ENCODE results near the gene TGFBR2.

Gene TGFBR2

GRCh38 chr3:30698549-30698948 is 92.1 kb downstream of the TGFBR2 start:
- H3K36me3 ChIP-seq (ENCODE audit: control insufficient read depth, insufficient read depth, low read length) = no peaks in the 10 kb centered on the region
- no peak overlapping the region for H3K9ac ChIP-seq (ENCODE audit: low read length)
- H3K27me3 ChIP-seq (ENCODE audit: control insufficient read depth, insufficient read depth, low read length) = no peaks in the 10 kb centered on the region
- peaks cover 13% of the 10 kb centered on the region for H3K4me1 ChIP-seq (ENCODE audit: control insufficient read depth, insufficient read depth, low read length)
- no peaks in the 10 kb centered on the region for H3K9me3 ChIP-seq (ENCODE audit: control insufficient read depth, low read length)
- no peak overlapping the region for H3K4me3 ChIP-seq (ENCODE audit: low read length)

DNA sequence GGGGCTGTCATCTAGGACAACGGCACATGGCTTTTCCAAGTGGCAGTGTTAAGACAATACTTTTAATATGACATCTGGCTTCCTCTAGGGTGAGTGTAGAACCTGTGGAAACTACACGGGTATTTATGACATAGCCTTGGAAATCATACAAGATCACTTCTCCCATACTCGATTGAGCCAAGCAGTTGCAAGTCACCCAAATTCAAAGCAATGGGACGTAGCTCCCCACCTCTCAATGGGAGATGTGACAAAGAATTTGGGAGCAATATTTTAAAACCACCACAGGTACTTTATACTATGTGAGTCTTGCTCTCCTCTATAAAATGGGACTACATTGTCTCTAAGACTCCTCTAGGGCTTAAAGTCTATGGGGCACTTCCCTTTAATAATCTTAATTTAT is 93.5 kb downstream of the TGFBR2 start:
- Histone ChIP-seq H3K4me3 (ENCODE audit: low read length) (no peak overlapping the region), H3K9me3 (ENCODE audit: control insufficient read depth, low read length) (no peaks in the 10 kb centered on the region), H3K36me3 (ENCODE audit: control insufficient read depth, insufficient read depth, low read length) (no peaks in the 10 kb centered on the region), H3K4me1 (ENCODE audit: control insufficient read depth, insufficient read depth, low read length) (peaks cover 13% of the 10 kb centered on the region), H3K27me3 (ENCODE audit: control insufficient read depth, insufficient read depth, low read length) (no peaks in the 10 kb centered on the region), H3K9ac (ENCODE audit: low read length) (no peak overlapping the region)

DNA sequence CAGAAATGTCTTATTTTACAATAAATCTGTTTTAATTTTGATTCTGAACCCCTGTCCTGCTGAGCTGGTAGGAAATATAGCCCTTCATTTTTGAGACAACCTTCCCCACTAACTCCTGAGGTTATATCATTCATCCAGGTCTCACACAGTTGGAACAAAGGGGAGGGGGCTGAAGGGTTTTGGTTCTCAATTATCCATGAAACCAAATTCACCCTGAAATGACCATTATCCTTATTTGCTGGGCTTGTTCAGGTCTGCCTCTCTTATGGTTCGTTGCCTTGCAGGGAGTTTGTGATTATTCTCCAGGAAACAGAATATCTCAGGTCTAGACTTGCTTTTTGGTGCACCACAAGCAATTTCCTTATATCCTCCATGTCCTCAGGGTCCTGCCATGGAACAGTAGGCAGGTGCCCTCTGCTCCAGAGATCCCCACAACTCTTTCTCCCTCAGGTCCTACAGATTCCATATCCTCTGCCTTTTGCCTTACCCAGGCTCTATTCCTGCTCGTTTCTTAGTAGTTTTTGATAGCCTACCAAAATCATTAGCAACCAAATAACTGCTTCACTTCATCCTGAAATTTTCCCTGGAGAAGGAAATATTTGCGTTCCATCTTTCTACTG is 94.4 kb downstream of the TGFBR2 start:
- H3K36me3 ChIP-seq (ENCODE audit: control insufficient read depth, insufficient read depth, low read length) = no peaks in the 10 kb centered on the region
- H3K9ac ChIP-seq (ENCODE audit: low read length) = no peak overlapping the region
- H3K4me1 ChIP-seq (ENCODE audit: control insufficient read depth, insufficient read depth, low read length) = peaks cover 13% of the 10 kb centered on the region
- no peak overlapping the region for H3K4me3 ChIP-seq (ENCODE audit: low read length)
- no peaks in the 10 kb centered on the region for H3K27me3 ChIP-seq (ENCODE audit: control insufficient read depth, insufficient read depth, low read length)
- no peaks in the 10 kb centered on the region for H3K9me3 ChIP-seq (ENCODE audit: control insufficient read depth, low read length)

DNA sequence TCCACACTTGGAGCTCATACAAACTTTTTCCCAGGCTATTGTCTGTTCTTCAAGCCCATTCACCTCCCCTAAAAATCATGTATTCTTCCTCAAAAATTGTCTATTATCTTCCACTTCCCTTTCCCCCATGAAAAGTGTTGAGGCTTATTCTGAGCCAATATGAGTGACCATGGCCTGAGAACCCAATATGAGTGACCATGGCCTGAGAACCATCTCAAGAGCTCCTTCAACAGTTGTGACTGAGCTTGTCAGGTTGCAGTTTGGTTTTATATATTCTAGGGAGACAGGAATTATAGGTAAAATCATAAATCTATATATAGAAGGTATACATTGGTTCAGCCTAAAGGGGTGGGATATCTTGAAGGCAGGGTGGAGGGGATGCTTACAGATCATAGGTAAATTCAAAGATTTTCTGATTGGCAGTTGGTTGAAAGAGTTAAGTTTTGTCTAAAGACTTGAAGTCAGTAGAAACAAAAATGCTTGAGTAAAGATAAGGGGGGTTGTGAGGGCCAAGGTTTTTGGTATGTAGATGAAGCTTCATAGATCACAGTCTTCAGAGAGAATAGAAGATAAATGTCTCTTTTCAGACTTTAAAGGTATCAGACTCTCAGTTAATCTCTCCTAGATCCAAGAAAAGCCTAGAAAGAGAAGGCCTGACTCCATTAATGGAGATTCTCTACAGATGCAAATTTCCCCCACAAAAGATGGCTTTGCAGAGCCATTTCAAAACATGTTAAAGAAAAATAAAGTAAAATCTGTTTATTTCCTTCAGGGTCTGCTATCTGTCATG is 95.8 kb downstream of the TGFBR2 start:
- Histone ChIP-seq H3K27me3 (ENCODE audit: control insufficient read depth, insufficient read depth, low read length) (no peaks in the 10 kb centered on the region), H3K4me3 (ENCODE audit: low read length) (no peak overlapping the region), H3K4me1 (ENCODE audit: control insufficient read depth, insufficient read depth, low read length) (peaks cover 1% of the 10 kb centered on the region), H3K9ac (ENCODE audit: low read length) (no peak overlapping the region), H3K9me3 (ENCODE audit: control insufficient read depth, low read length) (no peaks in the 10 kb centered on the region), H3K36me3 (ENCODE audit: control insufficient read depth, insufficient read depth, low read length) (no peaks in the 10 kb centered on the region)

- H3K9ac ChIP-seq (ENCODE audit: low read length) = no peak overlapping the region
- H3K9me3 ChIP-seq (ENCODE audit: control insufficient read depth, low read length) = no peaks in the 10 kb centered on the region
- no peaks in the 10 kb centered on the region for H3K4me1 ChIP-seq (ENCODE audit: control insufficient read depth, insufficient read depth, low read length)
- H3K36me3 ChIP-seq (ENCODE audit: control insufficient read depth, insufficient read depth, low read length) = no peaks in the 10 kb centered on the region
- no peaks in the 10 kb centered on the region for H3K27me3 ChIP-seq (ENCODE audit: control insufficient read depth, insufficient read depth, low read length)
- no peak overlapping the region for H3K4me3 ChIP-seq (ENCODE audit: low read length)
Observed at GRCh38 chr3:30702828-30703397, 96.5 kb downstream of the TGFBR2 start.

- Histone ChIP-seq H3K27me3 (ENCODE audit: control insufficient read depth, insufficient read depth, low read length) (no peaks in the 10 kb centered on the region), H3K9ac (ENCODE audit: low read length) (no peak overlapping the region), H3K9me3 (ENCODE audit: control insufficient read depth, low read length) (no peaks in the 10 kb centered on the region), H3K4me1 (ENCODE audit: control insufficient read depth, insufficient read depth, low read length) (no peaks in the 10 kb centered on the region), H3K4me3 (ENCODE audit: low read length) (no peak overlapping the region), H3K36me3 (ENCODE audit: control insufficient read depth, insufficient read depth, low read length) (no peaks in the 10 kb centered on the region)
Observed at GRCh38 chr3:30704931-30705890, 98.8 kb downstream of the TGFBR2 start.

DNA sequence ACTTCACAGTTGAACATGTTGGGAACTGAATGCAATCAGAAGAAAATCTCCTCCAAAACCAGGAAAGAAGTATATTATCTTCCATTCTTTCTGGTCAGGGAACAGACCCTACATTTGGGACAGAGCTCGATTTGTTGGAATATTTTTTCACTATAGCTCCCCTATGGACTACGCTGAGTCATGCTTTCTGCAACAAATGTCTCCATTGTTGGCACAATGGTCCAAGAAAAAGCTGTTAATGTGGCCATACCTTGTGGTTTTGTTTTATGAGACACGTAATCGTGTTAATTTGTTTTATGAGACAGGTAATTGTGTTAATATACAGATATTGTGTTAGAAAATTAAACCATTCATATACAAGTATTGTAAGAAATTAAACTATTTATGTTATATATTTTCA is 101.4 kb downstream of the TGFBR2 start:
- H3K9ac ChIP-seq (ENCODE audit: low read length) = no peak overlapping the region
- H3K27me3 ChIP-seq (ENCODE audit: control insufficient read depth, insufficient read depth, low read length) = no peaks in the 10 kb centered on the region
- no peaks in the 10 kb centered on the region for H3K4me1 ChIP-seq (ENCODE audit: control insufficient read depth, insufficient read depth, low read length)
- H3K36me3 ChIP-seq (ENCODE audit: control insufficient read depth, insufficient read depth, low read length) = no peaks in the 10 kb centered on the region
- H3K4me3 ChIP-seq (ENCODE audit: low read length) = no peak overlapping the region
- H3K9me3 ChIP-seq (ENCODE audit: control insufficient read depth, low read length) = no peaks in the 10 kb centered on the region

DNA sequence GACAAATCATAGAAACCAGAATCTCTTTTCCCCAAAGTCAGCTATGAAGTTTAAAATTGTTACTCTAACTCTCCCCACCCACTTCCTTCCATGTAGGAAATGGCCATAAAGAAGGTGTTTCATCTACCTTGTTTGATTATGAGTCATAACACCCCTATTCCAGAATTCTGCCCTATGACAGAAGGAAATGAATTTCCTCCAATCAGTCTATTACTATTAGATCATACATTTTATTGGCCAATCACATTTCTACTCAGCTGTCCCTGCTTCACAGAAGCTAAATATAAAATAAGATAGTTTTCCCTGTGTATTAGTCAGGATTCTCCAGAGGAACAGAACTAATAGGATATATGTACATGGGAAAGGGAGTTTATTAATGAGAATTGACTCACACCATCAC is 102.1 kb downstream of the TGFBR2 start:
- Histone ChIP-seq H3K9ac (ENCODE audit: low read length) (no peak overlapping the region), H3K27me3 (ENCODE audit: control insufficient read depth, insufficient read depth, low read length) (no peaks in the 10 kb centered on the region), H3K4me3 (ENCODE audit: low read length) (no peak overlapping the region), H3K4me1 (ENCODE audit: control insufficient read depth, insufficient read depth, low read length) (no peaks in the 10 kb centered on the region), H3K36me3 (ENCODE audit: control insufficient read depth, insufficient read depth, low read length) (no peaks in the 10 kb centered on the region), H3K9me3 (ENCODE audit: control insufficient read depth, low read length) (no peaks in the 10 kb centered on the region)

GRCh38 chr3:30710017-30710416 is 103.6 kb downstream of the TGFBR2 start:
- Histone ChIP-seq H3K4me1 (ENCODE audit: control insufficient read depth, insufficient read depth, low read length) (no peaks in the 10 kb centered on the region), H3K9me3 (ENCODE audit: control insufficient read depth, low read length) (no peaks in the 10 kb centered on the region), H3K27me3 (ENCODE audit: control insufficient read depth, insufficient read depth, low read length) (no peaks in the 10 kb centered on the region), H3K36me3 (ENCODE audit: control insufficient read depth, insufficient read depth, low read length) (no peaks in the 10 kb centered on the region), H3K4me3 (ENCODE audit: low read length) (no peak overlapping the region), H3K9ac (ENCODE audit: low read length) (no peak overlapping the region)

DNA sequence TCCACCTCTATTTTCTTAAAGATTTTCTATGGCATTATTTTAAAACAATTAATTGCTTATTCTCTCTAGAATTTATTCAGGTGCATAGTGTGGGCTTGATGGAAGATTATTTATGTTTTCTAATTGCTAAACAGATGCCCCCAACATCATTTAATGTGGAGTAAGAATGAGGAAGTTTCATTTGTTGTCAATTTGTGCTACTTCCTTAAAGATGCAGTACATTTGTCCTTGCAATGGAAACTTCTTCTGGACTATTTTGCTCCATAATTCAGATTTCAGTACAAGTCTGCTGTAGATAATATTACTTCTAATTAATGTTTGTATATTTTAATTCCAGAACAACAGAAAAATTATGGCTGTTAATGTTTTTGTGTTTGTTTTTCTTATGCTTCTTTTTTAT is 104.8 kb downstream of the TGFBR2 start:
- Histone ChIP-seq H3K9me3 (ENCODE audit: control insufficient read depth, low read length) (no peaks in the 10 kb centered on the region), H3K36me3 (ENCODE audit: control insufficient read depth, insufficient read depth, low read length) (no peaks in the 10 kb centered on the region), H3K9ac (ENCODE audit: low read length) (no peak overlapping the region), H3K4me1 (ENCODE audit: control insufficient read depth, insufficient read depth, low read length) (no peaks in the 10 kb centered on the region), H3K4me3 (ENCODE audit: low read length) (no peak overlapping the region), H3K27me3 (ENCODE audit: control insufficient read depth, insufficient read depth, low read length) (no peaks in the 10 kb centered on the region)

- H3K36me3 ChIP-seq (ENCODE audit: control insufficient read depth, insufficient read depth, low read length) = no peaks in the 10 kb centered on the region
Observed at GRCh38 chr3:30711867-30712266, 105.5 kb downstream of the TGFBR2 start.

More at GRCh38 chr3:30711867-30712266, 105.5 kb downstream of the TGFBR2 start:
- Histone ChIP-seq H3K4me1 (ENCODE audit: control insufficient read depth, insufficient read depth, low read length) (no peaks in the 10 kb centered on the region), H3K9me3 (ENCODE audit: control insufficient read depth, low read length) (no peaks in the 10 kb centered on the region), H3K9ac (ENCODE audit: low read length) (no peak overlapping the region), H3K27me3 (ENCODE audit: control insufficient read depth, insufficient read depth, low read length) (no peaks in the 10 kb centered on the region), H3K4me3 (ENCODE audit: low read length) (no peak overlapping the region)
